Trophoblast cell (in vitro differentiated cells and primary cell): ENCODE results near the gene CDK15.

ENCODE experiments used
- DNase-seq, 2 donors: peaks; one replicate each; pipeline ENCODE4 v3.0.0-alpha.2; 2016
- H2AFZ ChIP-seq: 2 replicates; pipeline ENCODE4 v1.6.1; 2013; ENCODE audit warnings: low read length, moderate library complexity, mild to moderate bottlenecking; ENCODE audit not compliant: insufficient read depth, poor library complexity
- H2AK5ac ChIP-seq: 2 replicates; pipeline ENCODE4 v1.6.1; 2013; ENCODE audit warnings: mild to moderate bottlenecking, low read length
- H2BK120ac ChIP-seq: 2 replicates; pipeline ENCODE4 v1.6.1; 2013; ENCODE audit warnings: low read length, mild to moderate bottlenecking, moderate library complexity; ENCODE audit not compliant: insufficient read depth, poor library complexity
- H2BK12ac ChIP-seq: 2 replicates; pipeline ENCODE4 v1.6.1; 2013; ENCODE audit warnings: mild to moderate bottlenecking, low read length, moderate library complexity
- H2BK5ac ChIP-seq: 2 replicates; pipeline ENCODE4 v1.6.1; 2013; ENCODE audit warnings: low read length, low read depth, moderate library complexity, mild to moderate bottlenecking; ENCODE audit not compliant: poor library complexity
- H3K14ac ChIP-seq: 2 replicates; pipeline ENCODE4 v1.6.1; 2013; ENCODE audit warnings: mild to moderate bottlenecking, low read length
- H3K18ac ChIP-seq: 2 replicates; pipeline ENCODE4 v1.6.1; 2013; ENCODE audit warnings: mild to moderate bottlenecking, low read length
- H3K23ac ChIP-seq: 2 replicates; pipeline ENCODE4 v1.6.1; 2013; ENCODE audit warnings: low read length
- H3K27ac ChIP-seq: 2 replicates; pipeline ENCODE4 v1.5.1; 2013; ENCODE audit warnings: low read depth, mild to moderate bottlenecking, inconsistent platforms, low read length, moderate library complexity
- H3K27me3 ChIP-seq: 2 replicates; pipeline ENCODE4 v1.6.1; 2013; ENCODE audit warnings: inconsistent platforms, mild to moderate bottlenecking, low read length, moderate library complexity; ENCODE audit not compliant: insufficient read depth
- H3K36me3 ChIP-seq, 2 experiments: 1 replicate in 1 of 2; 2 replicates in 1 of 2; pipeline ENCODE4 v1.6.1; 2013; ENCODE audit warnings: low read length in 2 of 2, mild to moderate bottlenecking in 2 of 2, moderate library complexity in 1 of 2; ENCODE audit not compliant: insufficient read depth in 2 of 2, control insufficient read depth in 1 of 2
- H3K4ac ChIP-seq: 2 replicates; pipeline ENCODE4 v1.6.1; 2013; ENCODE audit warnings: low read depth, mild to moderate bottlenecking, low read length, moderate library complexity
- H3K4me1 ChIP-seq, 2 experiments: 1 replicate in 1 of 2; 2 replicates in 1 of 2; pipeline ENCODE4 v1.6.1; 2013; ENCODE audit warnings: low read length in 2 of 2, mild to moderate bottlenecking in 2 of 2, moderate library complexity in 1 of 2; ENCODE audit not compliant: insufficient read depth in 2 of 2, control insufficient read depth in 1 of 2
- H3K4me2 ChIP-seq: 2 replicates; pipeline ENCODE4 v1.6.1; 2013; ENCODE audit warnings: inconsistent platforms, mild to moderate bottlenecking, low read length, moderate library complexity
- H3K4me3 ChIP-seq: 2 replicates; pipeline ENCODE4 v1.5.1; 2013; ENCODE audit warnings: mild to moderate bottlenecking, low read depth, low read length, inconsistent platforms
- H3K79me1 ChIP-seq: one replicate; pipeline ENCODE4 v1.6.1; 2013; ENCODE audit warnings: low read length
- H3K79me2 ChIP-seq: 2 replicates; pipeline ENCODE4 v1.6.1; 2013; ENCODE audit warnings: low read length, mild to moderate bottlenecking; ENCODE audit not compliant: control insufficient read depth, insufficient read depth, poor library complexity
- H3K9ac ChIP-seq: 2 replicates; pipeline ENCODE4 v1.6.1; 2013; ENCODE audit warnings: mild to moderate bottlenecking, low read length
- H3K9me3 ChIP-seq: 2 replicates; pipeline ENCODE4 v1.6.1; 2013; ENCODE audit warnings: low read depth, mild to moderate bottlenecking, control low read depth, inconsistent platforms, low read length; ENCODE audit not compliant: insufficient read depth
- H4K12ac ChIP-seq: 2 replicates; pipeline ENCODE4 v1.6.1; 2013; ENCODE audit warnings: low read depth, mild to moderate bottlenecking, low read length, moderate library complexity
- H4K8ac ChIP-seq: 2 replicates; pipeline ENCODE4 v1.6.1; 2013; ENCODE audit warnings: low read depth, mild to moderate bottlenecking, low read length, moderate library complexity
- H4K91ac ChIP-seq: one replicate; pipeline ENCODE4 v1.6.1; 2013; ENCODE audit warnings: low read depth, mild to moderate bottlenecking, low read length, moderate library complexity
- WGBS: extraction: QIAGEN DNeasy Blood & Tissue Kit; methylation state at CpG from one replicate; pipeline ENCODE4 v1.1.7; 2013; ENCODE audit warnings: missing lambda C conversion rate; ENCODE audit not compliant: insufficient read length, insufficient coverage; ENCODE audit errors: extremely low coverage; 5-methylcytosine and 5-hydroxymethylcytosine counted together

The CDK15 gene

GRCh38 chr2:201880993-201881611 is 74.8 kb downstream of the CDK15 start:
- no peaks in the 10 kb centered on the region for H3K36me3 ChIP-seq
- no peak overlapping the region for H2AK5ac ChIP-seq
- no CpG with 5 or more reads among the region's 9 CpGs for WGBS
- DNase-seq: no peak
- H3K9ac ChIP-seq: no peak overlapping the region
- no peak overlapping the region for H3K4ac ChIP-seq
- no peak overlapping the region for H4K91ac ChIP-seq
- no peak overlapping the region for H2BK120ac ChIP-seq
- H3K79me1 ChIP-seq: no peaks in the 10 kb centered on the region
- H3K4me1 ChIP-seq: peaks cover 0 to 1% of the 10 kb centered on the region in 2 experiments
- H3K23ac ChIP-seq: no peak overlapping the region
- H3K14ac ChIP-seq: no peak overlapping the region
- H3K27ac ChIP-seq: no peak overlapping the region
- no peak overlapping the region for H4K8ac ChIP-seq
- peaks cover 2% of the 10 kb centered on the region for H3K9me3 ChIP-seq
- no peak overlapping the region for H2BK5ac ChIP-seq
- no peaks in the 10 kb centered on the region for H3K79me2 ChIP-seq
- H2AFZ ChIP-seq: no peak overlapping the region
- no peak overlapping the region for H2BK12ac ChIP-seq
- no peak overlapping the region for H4K12ac ChIP-seq
- no peak overlapping the region for H3K4me3 ChIP-seq
- no peak overlapping the region for H3K18ac ChIP-seq
- H3K4me2 ChIP-seq: no peak overlapping the region
- no peaks in the 10 kb centered on the region for H3K27me3 ChIP-seq

DNA sequence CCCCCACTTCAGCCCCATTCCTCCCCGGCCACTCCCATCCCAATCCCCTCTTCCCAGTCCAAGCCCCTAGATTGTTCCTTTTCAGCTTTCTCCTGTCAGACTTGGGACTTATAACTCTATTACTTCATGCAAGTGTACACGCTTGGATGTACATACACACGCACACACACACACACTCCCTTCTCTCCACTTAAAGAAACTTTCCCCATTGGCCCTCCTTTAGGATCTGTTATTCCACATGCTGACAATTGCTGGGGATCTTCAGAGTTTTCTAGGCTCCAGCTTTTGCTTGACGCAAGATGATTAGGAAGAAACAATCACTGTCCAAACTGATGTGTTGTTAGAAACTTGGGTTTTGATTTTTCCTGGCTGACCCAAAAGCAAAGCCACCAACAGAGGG is 75.4 kb downstream of the CDK15 start:
- Histone ChIP-seq H3K18ac (no peak overlapping the region), H3K4me3 (no peak overlapping the region), H3K14ac (no peak overlapping the region), H4K12ac (no peak overlapping the region), H2BK12ac (no peak overlapping the region), H3K9ac (no peak overlapping the region), H3K36me3 (no peaks in the 10 kb centered on the region), H3K27me3 (no peaks in the 10 kb centered on the region), H2AFZ (no peak overlapping the region), H2AK5ac (no peak overlapping the region), H3K27ac (no peak overlapping the region), H3K4ac (no peak overlapping the region), H3K4me1 (peaks cover 0 to 1% of the 10 kb centered on the region in 2 experiments), H3K79me1 (no peaks in the 10 kb centered on the region), H4K8ac (no peak overlapping the region), H3K79me2 (no peaks in the 10 kb centered on the region), H4K91ac (no peak overlapping the region), H3K23ac (no peak overlapping the region), H3K4me2 (no peak overlapping the region), H2BK120ac (no peak overlapping the region), H2BK5ac (no peak overlapping the region), H3K9me3 (peaks cover 2% of the 10 kb centered on the region)
- no CpG with 5 or more reads among the region's 4 CpGs for WGBS
- DNase-seq: no peak

DNA sequence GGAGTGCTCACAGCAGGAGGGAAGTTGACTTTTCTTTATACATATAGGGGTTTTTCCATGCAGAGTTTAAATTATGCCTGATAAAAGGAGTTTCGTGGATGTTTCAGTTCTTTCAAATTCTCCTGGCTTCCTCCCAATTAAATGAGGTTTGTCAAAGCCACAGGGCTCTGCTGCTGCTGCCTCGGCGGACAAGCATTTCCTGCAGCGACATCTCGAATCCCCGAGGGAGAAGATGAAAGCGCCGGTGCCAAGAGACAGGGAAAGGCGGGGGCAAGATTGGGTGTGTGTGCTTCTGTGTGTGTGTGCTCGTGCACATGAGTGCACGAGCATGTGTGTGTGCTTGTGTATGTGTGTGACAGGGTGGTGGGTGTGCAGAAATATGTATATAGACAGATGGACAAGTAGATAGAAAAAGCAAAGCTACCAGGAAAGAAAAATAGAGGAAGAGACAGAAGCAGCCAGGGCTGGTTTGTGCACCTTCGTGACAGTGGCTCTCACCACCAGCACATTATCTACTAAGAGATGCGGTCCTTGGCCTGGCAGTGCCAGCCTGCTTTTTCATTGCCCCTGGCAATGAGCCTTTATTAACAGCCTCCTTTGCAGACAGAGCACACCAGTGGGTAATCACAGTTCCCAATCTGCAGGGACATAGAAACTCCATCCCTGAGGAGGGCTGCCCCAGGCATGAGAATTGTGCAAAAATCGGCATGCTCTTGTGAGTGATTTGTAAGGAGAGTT is 76.2 kb downstream of the CDK15 start:
- no peaks in the 10 kb centered on the region for H3K27me3 ChIP-seq
- H4K12ac ChIP-seq: no peak overlapping the region
- no peaks in the 10 kb centered on the region for H3K79me1 ChIP-seq
- H3K23ac ChIP-seq: no peak overlapping the region
- H3K9ac ChIP-seq: no peak overlapping the region
- H3K27ac ChIP-seq: no peak overlapping the region
- no peak overlapping the region for H2BK12ac ChIP-seq
- WGBS: no CpG with 5 or more reads among the region's 14 CpGs
- H3K14ac ChIP-seq: no peak overlapping the region
- H3K4me3 ChIP-seq: no peak overlapping the region
- peaks cover 2% of the 10 kb centered on the region for H3K9me3 ChIP-seq
- H2BK120ac ChIP-seq: no peak overlapping the region
- no peak overlapping the region for H3K4me2 ChIP-seq
- DNase-seq: no peak
- H2BK5ac ChIP-seq: no peak overlapping the region
- H4K91ac ChIP-seq: no peak overlapping the region
- no peak overlapping the region for H3K4ac ChIP-seq
- H3K4me1 ChIP-seq: peaks cover 0 to 1% of the 10 kb centered on the region in 2 experiments
- H3K18ac ChIP-seq: no peak overlapping the region
- H4K8ac ChIP-seq: no peak overlapping the region
- H2AFZ ChIP-seq: no peak overlapping the region
- no peaks in the 10 kb centered on the region for H3K79me2 ChIP-seq
- H2AK5ac ChIP-seq: no peak overlapping the region
- H3K36me3 ChIP-seq: no peaks in the 10 kb centered on the region

GRCh38 chr2:201883606-201884369 is 77.5 kb downstream of the CDK15 start:
- no peak overlapping the region for H3K14ac ChIP-seq
- H3K27me3 ChIP-seq: no peaks in the 10 kb centered on the region
- H3K4me2 ChIP-seq: no peak overlapping the region
- no peak overlapping the region for H3K9ac ChIP-seq
- no peak overlapping the region for H3K4ac ChIP-seq
- H2AK5ac ChIP-seq: no peak overlapping the region
- H2BK5ac ChIP-seq: no peak overlapping the region
- peaks cover 0 to 1% of the 10 kb centered on the region in 2 experiments for H3K4me1 ChIP-seq
- H2AFZ ChIP-seq: no peak overlapping the region
- no peaks in the 10 kb centered on the region for H3K36me3 ChIP-seq
- no peak overlapping the region for H4K8ac ChIP-seq
- no peak overlapping the region for H3K18ac ChIP-seq
- H3K79me1 ChIP-seq: no peaks in the 10 kb centered on the region
- H4K91ac ChIP-seq: no peak overlapping the region
- H3K27ac ChIP-seq: no peak overlapping the region
- H3K9me3 ChIP-seq: peaks cover 2% of the 10 kb centered on the region
- no peak overlapping the region for H2BK120ac ChIP-seq
- no peak overlapping the region for H4K12ac ChIP-seq
- no peak overlapping the region for H3K4me3 ChIP-seq
- H3K23ac ChIP-seq: no peak overlapping the region
- no peak overlapping the region for H2BK12ac ChIP-seq
- no peaks in the 10 kb centered on the region for H3K79me2 ChIP-seq
- DNase-seq: no peak
- WGBS: no CpG with 5 or more reads among the region's 8 CpGs
